ENCODE data around the gene PSG7.
A peak's percentile ranks its signal among the peaks of the same experiment; 100 is the strongest.
"Not testable (repeated sequence)": the region's sequence is repeated elsewhere in the genome, so short reads cannot be mapped to it uniquely, and the experiment has no call there.

Gene PSG7

GRCh38 chr19:42923106-42923505 is 13.9 kb downstream of the PSG7 start:
- not testable (repeated sequence) for H3K18ac ChIP-seq (ENCODE audit: low read length); H4K12ac ChIP-seq (ENCODE audit: low read depth, low read length)
- WGBS (ENCODE audit: extremely low coverage, insufficient coverage, insufficient read length) = no CpG with 5 or more reads among the region's 9 CpGs

GRCh38 chr19:42920971-42921370 is 16.0 kb downstream of the PSG7 start:
- not testable (repeated sequence) for H3K79me2 ChIP-seq (ENCODE audit: control insufficient read depth, insufficient read depth, low read length, poor library complexity); H3K23ac ChIP-seq (ENCODE audit: low read length); H2AFZ ChIP-seq (ENCODE audit: insufficient read depth, low read length, poor library complexity); H3K4me1 ChIP-seq (ENCODE audit: control insufficient read depth in 1 of 2, insufficient read depth in 2 of 2, low read length in 2 of 2); H3K27me3 ChIP-seq (ENCODE audit: insufficient read depth, low read length); H2BK120ac ChIP-seq (ENCODE audit: insufficient read depth, low read length, poor library complexity); H3K27ac ChIP-seq (ENCODE audit: low read depth, low read length); H2AK5ac ChIP-seq (ENCODE audit: low read length); H3K4me2 ChIP-seq (ENCODE audit: low read length); H4K91ac ChIP-seq (ENCODE audit: low read depth, low read length); H4K8ac ChIP-seq (ENCODE audit: low read depth, low read length); H4K12ac ChIP-seq (ENCODE audit: low read depth, low read length); H3K4ac ChIP-seq (ENCODE audit: low read depth, low read length); H3K14ac ChIP-seq (ENCODE audit: low read length); H3K79me1 ChIP-seq (ENCODE audit: low read length); DNase-seq; H3K4me3 ChIP-seq (ENCODE audit: low read depth, low read length); H3K9ac ChIP-seq (ENCODE audit: low read length); H3K36me3 ChIP-seq (ENCODE audit: control insufficient read depth in 1 of 2, insufficient read depth in 2 of 2, low read length in 2 of 2); H3K18ac ChIP-seq (ENCODE audit: low read length); H2BK12ac ChIP-seq (ENCODE audit: low read length); H2BK5ac ChIP-seq (ENCODE audit: low read depth, low read length, poor library complexity)
- peaks cover 37% of the 10 kb centered on the region for H3K9me3 ChIP-seq (ENCODE audit: insufficient read depth, low read depth, low read length)

More at GRCh38 chr19:42923106-42923505, 13.9 kb downstream of the PSG7 start:
- not testable (repeated sequence) for H2BK120ac ChIP-seq (ENCODE audit: insufficient read depth, low read length, poor library complexity); H2AFZ ChIP-seq (ENCODE audit: insufficient read depth, low read length, poor library complexity); H3K27me3 ChIP-seq (ENCODE audit: insufficient read depth, low read length); H2AK5ac ChIP-seq (ENCODE audit: low read length); H3K79me2 ChIP-seq (ENCODE audit: control insufficient read depth, insufficient read depth, low read length, poor library complexity); H3K4me2 ChIP-seq (ENCODE audit: low read length); H3K4me3 ChIP-seq (ENCODE audit: low read depth, low read length); H3K9ac ChIP-seq (ENCODE audit: low read length); H3K4ac ChIP-seq (ENCODE audit: low read depth, low read length); H3K79me1 ChIP-seq (ENCODE audit: low read length); H3K27ac ChIP-seq (ENCODE audit: low read depth, low read length); H2BK12ac ChIP-seq (ENCODE audit: low read length); H4K91ac ChIP-seq (ENCODE audit: low read depth, low read length); H4K8ac ChIP-seq (ENCODE audit: low read depth, low read length); H3K36me3 ChIP-seq (ENCODE audit: control insufficient read depth in 1 of 2, insufficient read depth in 2 of 2, low read length in 2 of 2); H3K14ac ChIP-seq (ENCODE audit: low read length); H3K4me1 ChIP-seq (ENCODE audit: control insufficient read depth in 1 of 2, insufficient read depth in 2 of 2, low read length in 2 of 2); H3K23ac ChIP-seq (ENCODE audit: low read length); H2BK5ac ChIP-seq (ENCODE audit: low read depth, low read length, poor library complexity)
- H3K9me3 ChIP-seq (ENCODE audit: insufficient read depth, low read depth, low read length) = peaks cover 35% of the 10 kb centered on the region
- peak; percentile 70 to 83 for DNase-seq

- Histone ChIP-seq H3K79me1 (ENCODE audit: low read length) (no peaks in the 10 kb centered on the region), H3K27ac (ENCODE audit: low read depth, low read length) (no peak overlapping the region), H4K12ac (ENCODE audit: low read depth, low read length) (no peak overlapping the region), H3K9ac (ENCODE audit: low read length) (no peak overlapping the region), H3K4me3 (ENCODE audit: low read depth, low read length) (no peak overlapping the region), H2AK5ac (ENCODE audit: low read length) (no peak overlapping the region), H3K4me1 (ENCODE audit: control insufficient read depth in 1 of 2, insufficient read depth in 2 of 2, low read length in 2 of 2) (no peaks in the 10 kb centered on the region), H3K27me3 (ENCODE audit: insufficient read depth, low read length) (no peaks in the 10 kb centered on the region), H2BK12ac (ENCODE audit: low read length) (no peak overlapping the region), H3K4me2 (ENCODE audit: low read length) (no peak overlapping the region), H3K9me3 (ENCODE audit: insufficient read depth, low read depth, low read length) (peaks cover 37% of the 10 kb centered on the region), H4K91ac (ENCODE audit: low read depth, low read length) (no peak overlapping the region), H3K79me2 (ENCODE audit: control insufficient read depth, insufficient read depth, low read length, poor library complexity) (no peaks in the 10 kb centered on the region), H2BK5ac (ENCODE audit: low read depth, low read length, poor library complexity) (no peak overlapping the region), H3K4ac (ENCODE audit: low read depth, low read length) (no peak overlapping the region), H2AFZ (ENCODE audit: insufficient read depth, low read length, poor library complexity) (no peak overlapping the region), H3K14ac (ENCODE audit: low read length) (no peak overlapping the region), H4K8ac (ENCODE audit: low read depth, low read length) (no peak overlapping the region), H3K36me3 (ENCODE audit: control insufficient read depth in 1 of 2, insufficient read depth in 2 of 2, low read length in 2 of 2) (no peaks in the 10 kb centered on the region), H3K23ac (ENCODE audit: low read length) (no peak overlapping the region), H3K18ac (ENCODE audit: low read length) (no peak overlapping the region), H2BK120ac (ENCODE audit: insufficient read depth, low read length, poor library complexity) (no peak overlapping the region)
- WGBS (ENCODE audit: extremely low coverage, insufficient coverage, insufficient read length) = no CpG with 5 or more reads among the region's 3 CpGs
- DNase-seq = no peak
These were observed 17.3 kb downstream of the PSG7 start for GRCh38 chr19:42919757-42920079.

GRCh38 chr19:42919070-42919756 is 17.8 kb downstream of the PSG7 start:
- H2AK5ac ChIP-seq (ENCODE audit: low read length); H3K14ac ChIP-seq (ENCODE audit: low read length); H3K23ac ChIP-seq (ENCODE audit: low read length); H2BK5ac ChIP-seq (ENCODE audit: low read depth, low read length, poor library complexity); H3K79me1 ChIP-seq (ENCODE audit: low read length); H4K12ac ChIP-seq (ENCODE audit: low read depth, low read length); H3K36me3 ChIP-seq (ENCODE audit: control insufficient read depth in 1 of 2, insufficient read depth in 2 of 2, low read length in 2 of 2); H4K91ac ChIP-seq (ENCODE audit: low read depth, low read length); H3K4me2 ChIP-seq (ENCODE audit: low read length); H3K9ac ChIP-seq (ENCODE audit: low read length); H2AFZ ChIP-seq (ENCODE audit: insufficient read depth, low read length, poor library complexity); H4K8ac ChIP-seq (ENCODE audit: low read depth, low read length); H3K4me3 ChIP-seq (ENCODE audit: low read depth, low read length); H2BK120ac ChIP-seq (ENCODE audit: insufficient read depth, low read length, poor library complexity); H3K18ac ChIP-seq (ENCODE audit: low read length); H2BK12ac ChIP-seq (ENCODE audit: low read length); H3K4ac ChIP-seq (ENCODE audit: low read depth, low read length); H3K79me2 ChIP-seq (ENCODE audit: control insufficient read depth, insufficient read depth, low read length, poor library complexity); H3K4me1 ChIP-seq (ENCODE audit: control insufficient read depth in 1 of 2, insufficient read depth in 2 of 2, low read length in 2 of 2); H3K27ac ChIP-seq (ENCODE audit: low read depth, low read length); H3K27me3 ChIP-seq (ENCODE audit: insufficient read depth, low read length): not testable (repeated sequence)
- peaks cover 38% of the 10 kb centered on the region for H3K9me3 ChIP-seq (ENCODE audit: insufficient read depth, low read depth, low read length)
- DNase-seq = peak in 1 of 2 donors; percentile 62
- no CpG with 5 or more reads among the region's 26 CpGs for WGBS (ENCODE audit: extremely low coverage, insufficient coverage, insufficient read length)
